SH-SY5Y (cell line): ENCODE measurements around the gene MUC22.

Experiments
- GATA2 ChIP-seq: IDR thresholded peaks from 2 replicates; pipeline ENCODE4 v1.6.1; 2011; ENCODE audit warnings: mild to moderate bottlenecking, low read depth, low read length
- GATA3 ChIP-seq: IDR thresholded peaks from 2 replicates; pipeline ENCODE4 v1.6.1; 2011; ENCODE audit warnings: low read depth, mild to moderate bottlenecking, low read length, moderate library complexity

- TF ChIP-seq GATA2 (no peak), GATA3 (no peak)
Measured at GRCh38 chr6:31065556-31065955, 55.3 kb downstream of the MUC22 start.
